Activated gamma-delta T cell treated with anti-CD3 and anti-CD28 coated beads, Interleukin-2, amount 50 U/mL, for 16 hours (primary cell): Measurements from ENCODE around the gene BTBD16.

Experiments
- DNase-seq: peaks from one replicate; pipeline ENCODE4 v3.0.0-alpha.2; 2020; ENCODE audit warnings: low read depth

BTBD16 gene

GRCh38 chr10:122248356-122249302, 22.5 kb upstream of the BTBD16 start:
- DNase-seq: no peak

- no peak for DNase-seq
Observed at GRCh38 chr10:122249303-122249850, 21.7 kb upstream of the BTBD16 start.

GRCh38 chr10:122249991-122250750, 20.9 kb upstream of the BTBD16 start:
- DNase-seq: no peak

- DNase-seq: no peak
Observed at GRCh38 chr10:122251459-122252255, 19.4 kb upstream of the BTBD16 start.

- no peak for DNase-seq
Observed at GRCh38 chr10:122252805-122253204, 18.3 kb upstream of the BTBD16 start.

- no peak for DNase-seq
Observed at GRCh38 chr10:122253605-122254004, 17.5 kb upstream of the BTBD16 start.

- DNase-seq: no peak
Observed at GRCh38 chr10:122254831-122255230, 16.3 kb upstream of the BTBD16 start.

- DNase-seq: no peak
Observed at GRCh38 chr10:122255509-122256301, 15.4 kb upstream of the BTBD16 start.

- DNase-seq: no peak
Observed at GRCh38 chr10:122257041-122257440, 14.1 kb upstream of the BTBD16 start.

- no peak for DNase-seq
Observed at GRCh38 chr10:122258136-122259074, 12.7 kb upstream of the BTBD16 start.

GRCh38 chr10:122259075-122259466, 12.0 kb upstream of the BTBD16 start:
- DNase-seq: no peak

GRCh38 chr10:122261584-122261983, 9.5 kb upstream of the BTBD16 start:
- no peak for DNase-seq

GRCh38 chr10:122263971-122264370, 7.1 kb upstream of the BTBD16 start:
- DNase-seq: no peak

- DNase-seq: no peak
Observed at GRCh38 chr10:122264436-122264835, 6.7 kb upstream of the BTBD16 start.

- no peak for DNase-seq
Observed at GRCh38 chr10:122264931-122265330, 6.2 kb upstream of the BTBD16 start.

- no peak for DNase-seq
Observed at GRCh38 chr10:122265896-122266295, 5.2 kb upstream of the BTBD16 start.

- DNase-seq: peak; percentile 33
Observed at GRCh38 chr10:122267849-122268737, 3.0 kb upstream of the BTBD16 start.

GRCh38 chr10:122269059-122269687, 1.9 kb upstream of the BTBD16 start:
- no peak for DNase-seq
